IPS-NIHi11 (cell line): ENCODE data around the gene PRAMEF33.
"Not testable (repeated sequence)": the region's sequence is repeated elsewhere in the genome, so short reads cannot be mapped to it uniquely, and the experiment has no call there.

Experiments used
- DNase-seq: peaks from one replicate; pipeline ENCODE4 v3.0.0; 2012; ENCODE audit warnings: mixed read lengths, low spot score

The PRAMEF33 gene, protein sequence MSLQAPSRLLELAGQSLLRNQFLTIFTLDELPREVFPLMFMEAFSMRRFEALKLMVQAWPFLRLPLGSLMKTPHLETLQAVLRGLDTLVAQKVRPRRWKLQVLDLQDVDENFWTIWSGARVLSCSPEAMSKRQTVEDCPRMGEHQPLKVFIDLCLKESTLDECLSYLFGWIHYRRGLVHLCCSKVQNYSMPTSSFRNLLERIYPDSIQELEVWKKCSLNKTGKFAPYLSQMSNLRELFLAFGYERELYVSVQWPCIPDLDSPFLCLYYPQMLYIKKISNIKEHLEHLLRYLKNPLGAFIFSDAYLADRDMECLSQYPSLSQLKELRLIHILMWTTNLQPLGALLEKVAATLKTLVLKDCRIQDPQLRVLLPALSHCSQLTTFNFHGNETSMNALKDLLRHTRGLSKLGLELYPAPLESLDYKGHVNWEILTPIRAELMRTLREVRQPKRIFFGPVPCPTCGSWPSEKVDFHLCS

GRCh38 chr1:13303239-13303638, at the start of gene PRAMEF33:
PRAMEF33 (plus strand) TSS chr1:13303539; CDS start chr1:13305955, 2,416 bp downstream.
- not testable (repeated sequence) for DNase-seq

- not testable (repeated sequence) for DNase-seq
Measured at GRCh38 chr1:13253898-13254297, 49.4 kb upstream of the PRAMEF33 start, which contains the start of gene PRAMEF5. PRAMEF5 (plus strand) TSS chr1:13254198; CDS start chr1:13259269, 5,071 bp downstream.

GRCh38 chr1:13265124-13265523, 38.2 kb upstream of the PRAMEF33 start:
- not testable (repeated sequence) for DNase-seq

- not testable (repeated sequence) for DNase-seq
Measured at GRCh38 chr1:13277016-13277415, 26.3 kb upstream of the PRAMEF33 start.

DNA sequence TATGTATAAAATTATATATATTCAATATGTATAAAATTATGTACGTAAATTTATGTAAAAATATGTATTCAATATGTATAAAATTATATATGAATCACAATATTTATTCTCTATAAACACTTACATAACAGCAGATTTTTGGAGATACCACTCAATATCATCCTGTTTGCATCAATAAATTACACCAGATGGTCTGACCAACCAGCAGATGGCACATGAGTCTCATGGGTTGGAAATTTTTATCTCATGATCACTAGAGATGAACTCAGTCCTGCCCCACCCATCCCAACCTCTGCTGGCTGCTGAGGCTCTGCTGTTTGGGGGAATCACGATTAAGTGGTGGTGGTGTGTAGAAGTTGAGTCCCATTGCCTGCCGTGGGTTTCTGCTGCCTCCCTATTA, 23.7 kb upstream of the PRAMEF33 start:
- DNase-seq: not testable (repeated sequence)

- not testable (repeated sequence) for DNase-seq
Measured at GRCh38 chr1:13285037-13285436, 18.3 kb upstream of the PRAMEF33 start, which contains the start of gene PRAMEF8. PRAMEF8 (minus strand) TSS chr1:13285137; CDS start chr1:13284091, 1,046 bp downstream.

- DNase-seq: not testable (repeated sequence)
Measured at GRCh38 chr1:13289030-13289429, 14.3 kb upstream of the PRAMEF33 start.

DNA sequence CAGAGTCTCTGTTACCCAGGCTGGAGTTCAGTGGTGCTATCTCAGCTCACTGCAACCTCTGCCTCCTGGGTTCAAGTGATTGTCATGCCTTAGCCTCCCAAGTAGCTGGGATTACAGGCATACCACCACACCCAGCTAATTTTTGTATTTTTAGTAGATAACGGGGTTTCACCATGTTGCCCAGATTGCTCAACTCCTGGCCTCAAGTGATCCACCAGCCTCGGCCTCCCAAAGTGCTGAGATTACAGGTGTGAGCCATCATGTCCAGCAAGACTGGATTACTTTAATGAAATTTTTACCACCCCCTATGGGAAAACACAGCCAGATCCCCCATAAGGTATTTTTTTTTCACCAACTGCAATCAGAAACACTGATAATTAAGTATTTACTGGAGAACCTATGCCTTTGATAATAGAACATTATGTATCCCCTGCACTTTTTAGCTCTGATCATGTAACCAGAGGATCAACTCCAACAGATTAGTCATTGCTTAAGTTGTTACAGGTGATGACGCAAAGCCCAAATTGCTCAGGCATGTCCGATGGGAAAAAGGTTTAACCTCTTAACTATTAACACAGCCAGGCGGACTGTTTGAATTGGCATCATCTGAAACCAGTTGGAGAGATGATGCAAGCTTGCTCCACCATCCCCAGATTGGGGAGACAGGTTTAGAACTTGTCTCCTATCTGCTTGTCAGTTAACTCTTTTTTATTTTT, 6.0 kb upstream of the PRAMEF33 start:
- DNase-seq: not testable (repeated sequence)

GRCh38 chr1:13298699-13299098, 4.6 kb upstream of the PRAMEF33 start:
- not testable (repeated sequence) for DNase-seq

GRCh38 chr1:13302197-13302596, 1.1 kb upstream of the PRAMEF33 start:
- DNase-seq: not testable (repeated sequence)

- DNase-seq: not testable (repeated sequence)
Measured at GRCh38 chr1:13315281-13315680, 11.9 kb downstream of the PRAMEF33 start, which contains the start of gene PRAMEF15. PRAMEF15 (plus strand) TSS chr1:13315581; CDS start chr1:13318408, 2,827 bp downstream.

GRCh38 chr1:13342496-13342895, 39.2 kb downstream of the PRAMEF33 start:
- not testable (repeated sequence) for DNase-seq

GRCh38 chr1:13347034-13347433, 43.7 kb downstream of the PRAMEF33 start, which contains the start of gene PRAMEF14:
PRAMEF14 (minus strand) TSS chr1:13347134; CDS start chr1:13345314, 1,820 bp downstream.
- not testable (repeated sequence) for DNase-seq

GRCh38 chr1:13353476-13353875, 50.1 kb downstream of the PRAMEF33 start:
- DNase-seq: not testable (repeated sequence)

- not testable (repeated sequence) for DNase-seq
Measured at GRCh38 chr1:13354475-13354874, 51.1 kb downstream of the PRAMEF33 start.

GRCh38 chr1:13356774-13357173, 53.4 kb downstream of the PRAMEF33 start:
- peak; percentile 26 for DNase-seq
